Osteoblast (primary cell): Measurements from ENCODE around the gene METTL15. TPM values are rescaled to one million over a fixed set of nuclear protein-coding genes. Genes with fewer than 3 reads are reported as not detected.

ENCODE experiments used
- DNase-seq: peaks from one replicate; pipeline ENCODE4 v3.0.0; 2011; ENCODE audit warnings: low spot score, mixed read lengths; ENCODE audit not compliant: insufficient read length; ENCODE audit errors: missing footprints
- H2AFZ ChIP-seq: 2 replicates; pipeline ENCODE4 v1.6.0; 2011; ENCODE audit warnings: mild to moderate bottlenecking, low read length
- H3K27ac ChIP-seq: 2 replicates; pipeline ENCODE4 v1.5.1; 2011; ENCODE audit warnings: mild to moderate bottlenecking, low read depth, low read length, moderate library complexity
- H3K27me3 ChIP-seq: 2 replicates; pipeline ENCODE4 v1.6.0; 2012; ENCODE audit warnings: mild to moderate bottlenecking, control low read depth, inconsistent platforms, low read length, moderate library complexity; ENCODE audit not compliant: insufficient read depth
- H3K36me3 ChIP-seq: 2 replicates; pipeline ENCODE4 v1.5.1; 2011; ENCODE audit warnings: mild to moderate bottlenecking, low read length, control low read depth, moderate library complexity; ENCODE audit not compliant: insufficient read depth
- H3K4me1 ChIP-seq: 2 replicates; pipeline ENCODE4 v1.5.1; 2011; ENCODE audit warnings: mild to moderate bottlenecking, low read length, control low read depth, moderate library complexity; ENCODE audit not compliant: insufficient read depth
- H3K4me2 ChIP-seq: 2 replicates; pipeline ENCODE4 v1.6.0; 2011; ENCODE audit warnings: mild to moderate bottlenecking, low read length; ENCODE audit not compliant: insufficient read depth
- H3K4me3 ChIP-seq: fragments of 200-600 bp; sonication (generic); 3 replicates; pipeline ENCODE4 v1.5.1; 2012; ENCODE audit warnings: mild to moderate bottlenecking, low read length, inconsistent platforms; ENCODE audit not compliant: insufficient read depth
- H3K79me2 ChIP-seq: 2 replicates; pipeline ENCODE4 v1.6.0; 2012; ENCODE audit warnings: mild to moderate bottlenecking, low read length, control low read depth, inconsistent platforms; ENCODE audit not compliant: insufficient read depth
- H3K9me3 ChIP-seq: 2 replicates; pipeline ENCODE4 v1.5.1; 2011; ENCODE audit warnings: low read depth, low read length, control low read depth
- H4K20me1 ChIP-seq: 2 replicates; pipeline ENCODE4 v1.6.0; 2012; ENCODE audit warnings: mild to moderate bottlenecking, low read length, control low read depth; ENCODE audit not compliant: insufficient read depth
- CTCF ChIP-seq: IDR thresholded peaks from 2 replicates; pipeline ENCODE4 v1.5.1; 2011; ENCODE audit warnings: mild to moderate bottlenecking, low read depth, low read length, moderate library complexity; ENCODE audit errors: extremely low read depth
- total RNA-seq: library from RNA; depleted of rRNA; stranded (reverse); fragments of >200 nt; gene quantifications from 2 replicates; pipeline ENCODE4 v1.2.3, GENCODE V29; 2012

The METTL15 gene
- total RNA-seq, 1 donor, result 13.4 TPM

GRCh38 chr11:28106353-28107043 is 1.7 kb upstream of the METTL15 start:
- H3K4me1 ChIP-seq, result peaks cover 42% of the 10 kb centered on the region
- TF ChIP-seq CTCF, result no peak
- H3K36me3 ChIP-seq, result no peaks in the 10 kb centered on the region
- H3K4me3 ChIP-seq, result peak overlapping the region; percentile 85
- peak overlapping the region; percentile 97 for H3K27ac ChIP-seq
- H3K27me3 ChIP-seq, result no peaks in the 10 kb centered on the region
- DNase-seq, result no peak
- peak overlapping the region; percentile 94 for H3K4me2 ChIP-seq
- H2AFZ ChIP-seq, result peak overlapping the region; percentile 12
- H4K20me1 ChIP-seq, result no peaks in the 10 kb centered on the region
- peaks cover 89% of the 10 kb centered on the region for H3K79me2 ChIP-seq
- no peaks in the 10 kb centered on the region for H3K9me3 ChIP-seq

GRCh38 chr11:28107191-28107749 is 918 bp upstream of the METTL15 start:
- H3K36me3 ChIP-seq, result no peaks in the 10 kb centered on the region

GRCh38 chr11:28108958-28109357 is 770 bp downstream of the METTL15 start:
- Histone ChIP-seq H3K27ac (peak overlapping the region; percentile 95), H3K9me3 (no peaks in the 10 kb centered on the region), H4K20me1 (no peaks in the 10 kb centered on the region), H3K36me3 (no peaks in the 10 kb centered on the region), H2AFZ (no peak overlapping the region), H3K4me3 (peak overlapping the region; percentile 85), H3K79me2 (peaks cover 80% of the 10 kb centered on the region), H3K4me2 (peak overlapping the region; percentile 94), H3K27me3 (no peaks in the 10 kb centered on the region), H3K4me1 (peaks cover 37% of the 10 kb centered on the region)
- no peak for TF ChIP-seq CTCF
- no peak for DNase-seq

More at GRCh38 chr11:28107191-28107749, 918 bp upstream of the METTL15 start:
- no peak for TF ChIP-seq CTCF
- Histone ChIP-seq H3K4me2 (peak overlapping the region; percentile 94), H3K4me3 (peak overlapping the region; percentile 85), H3K27me3 (no peaks in the 10 kb centered on the region), H2AFZ (peak overlapping the region; percentile 69), H4K20me1 (no peaks in the 10 kb centered on the region), H3K79me2 (peaks cover 89% of the 10 kb centered on the region), H3K27ac (peak overlapping the region; percentile 97), H3K4me1 (peaks cover 42% of the 10 kb centered on the region), H3K9me3 (no peaks in the 10 kb centered on the region)
- no peak for DNase-seq

- no peak for DNase-seq
- no peaks in the 10 kb centered on the region for H4K20me1 ChIP-seq
- no peak for TF ChIP-seq CTCF
- peaks cover 5% of the 10 kb centered on the region for H3K36me3 ChIP-seq
- peak overlapping the region; percentile 94 for H3K4me2 ChIP-seq
- no peaks in the 10 kb centered on the region for H3K27me3 ChIP-seq
- peak overlapping the region; percentile 82 for H2AFZ ChIP-seq
- peak overlapping the region; percentile 85 for H3K4me3 ChIP-seq
- peak overlapping the region; percentile 95 for H3K27ac ChIP-seq
- H3K79me2 ChIP-seq, result peaks cover 75% of the 10 kb centered on the region
- no peaks in the 10 kb centered on the region for H3K9me3 ChIP-seq
- peaks cover 30% of the 10 kb centered on the region for H3K4me1 ChIP-seq
Observed at GRCh38 chr11:28110108-28110820, 2.1 kb downstream of the METTL15 start.
